ENCODE data around the gene STOML2.

STOML2 gene

GRCh38 chr9:35073279-35073612 is 29.7 kb downstream of the STOML2 start:
- peak overlapping the region; percentile 15 for H3K27ac ChIP-seq (ENCODE audit: low read depth, low read length)
- H3K36me3 ChIP-seq (ENCODE audit: control insufficient read depth in 5 of 5, insufficient read depth in 5 of 5, low read length in 5 of 5): peaks cover 0 to 29% (median 4%) of the 10 kb centered on the region in 5 donors
- H3K4me3 ChIP-seq (ENCODE audit: low read depth in 1 of 5, low read length in 5 of 5): peak overlapping the region; percentile 20 to 85 (median 59)
- no peaks in the 10 kb centered on the region for H3K9me3 ChIP-seq (ENCODE audit: control insufficient read depth in 5 of 5, low read length in 5 of 5)
- no peaks in the 10 kb centered on the region for H3K27me3 ChIP-seq (ENCODE audit: control insufficient read depth in 5 of 5, insufficient read depth in 4 of 5, low read length in 5 of 5)
- H3K9ac ChIP-seq (ENCODE audit: low read length in 5 of 5): no peak overlapping the region
- peaks cover 9 to 42% (median 39%) of the 10 kb centered on the region in 5 donors for H3K4me1 ChIP-seq (ENCODE audit: control insufficient read depth in 5 of 5, insufficient read depth in 5 of 5, low read length in 5 of 5)

- H3K9ac ChIP-seq (ENCODE audit: low read length in 5 of 5): peak within 1 kb of the TSS; percentile 82 to 99 (median 99)
- H3K36me3 ChIP-seq (ENCODE audit: control insufficient read depth in 5 of 5, insufficient read depth in 5 of 5, low read length in 5 of 5): peaks cover 3 to 35% (median 10%) of the 10 kb centered on the region in 5 donors
- H3K27me3 ChIP-seq (ENCODE audit: control insufficient read depth in 5 of 5, insufficient read depth in 4 of 5, low read length in 5 of 5): no peaks in the 10 kb centered on the region
- H3K27ac ChIP-seq (ENCODE audit: low read depth, low read length): peak within 1 kb of the TSS; percentile 100
- no peaks in the 10 kb centered on the region for H3K9me3 ChIP-seq (ENCODE audit: control insufficient read depth in 5 of 5, low read length in 5 of 5)
- H3K4me1 ChIP-seq (ENCODE audit: control insufficient read depth in 5 of 5, insufficient read depth in 5 of 5, low read length in 5 of 5): peaks cover 9 to 46% (median 44%) of the 10 kb centered on the region in 5 donors
- H3K4me3 ChIP-seq (ENCODE audit: low read depth in 1 of 5, low read length in 5 of 5): peak within 1 kb of the TSS; percentile 83 to 92 (median 87)
These were observed 30.3 kb downstream of the STOML2 start, which contains the start of gene VCP for GRCh38 chr9:35072461-35073278. VCP (minus strand) TSS chr9:35072625; CDS start chr9:35072353, 272 bp downstream.

GRCh38 chr9:35071814-35072460 is 31.0 kb downstream of the STOML2 start:
- Histone ChIP-seq H3K27me3 (ENCODE audit: control insufficient read depth in 5 of 5, insufficient read depth in 4 of 5, low read length in 5 of 5) (no peaks in the 10 kb centered on the region), H3K9ac (ENCODE audit: low read length in 5 of 5) (peak overlapping the region; percentile 82 to 99 (median 99)), H3K4me3 (ENCODE audit: low read depth in 1 of 5, low read length in 5 of 5) (peak overlapping the region in 4 of 5 donors; percentile 85 to 92 (median 88)), H3K9me3 (ENCODE audit: control insufficient read depth in 5 of 5, low read length in 5 of 5) (no peaks in the 10 kb centered on the region), H3K27ac (ENCODE audit: low read depth, low read length) (peak overlapping the region; percentile 100), H3K4me1 (ENCODE audit: control insufficient read depth in 5 of 5, insufficient read depth in 5 of 5, low read length in 5 of 5) (peaks cover 9 to 51% (median 50%) of the 10 kb centered on the region in 5 donors), H3K36me3 (ENCODE audit: control insufficient read depth in 5 of 5, insufficient read depth in 5 of 5, low read length in 5 of 5) (peaks cover 6 to 39% (median 17%) of the 10 kb centered on the region in 5 donors)

- Histone ChIP-seq H3K27me3 (ENCODE audit: control insufficient read depth in 5 of 5, insufficient read depth in 4 of 5, low read length in 5 of 5) (no peaks in the 10 kb centered on the region), H3K9me3 (ENCODE audit: control insufficient read depth in 5 of 5, low read length in 5 of 5) (no peaks in the 10 kb centered on the region), H3K9ac (ENCODE audit: low read length in 5 of 5) (peak overlapping the region; percentile 82 to 99 (median 99)), H3K36me3 (ENCODE audit: control insufficient read depth in 5 of 5, insufficient read depth in 5 of 5, low read length in 5 of 5) (peaks cover 8 to 39% (median 24%) of the 10 kb centered on the region in 5 donors), H3K4me3 (ENCODE audit: low read depth in 1 of 5, low read length in 5 of 5) (peak overlapping the region; percentile 83 to 92 (median 87)), H3K4me1 (ENCODE audit: control insufficient read depth in 5 of 5, insufficient read depth in 5 of 5, low read length in 5 of 5) (peaks cover 9 to 51% (median 50%) of the 10 kb centered on the region in 5 donors), H3K27ac (ENCODE audit: low read depth, low read length) (peak overlapping the region; percentile 100)
These were observed 31.8 kb downstream of the STOML2 start for GRCh38 chr9:35070823-35071813.

- Histone ChIP-seq H3K9me3 (ENCODE audit: control insufficient read depth in 5 of 5, low read length in 5 of 5) (no peaks in the 10 kb centered on the region), H3K27me3 (ENCODE audit: control insufficient read depth in 5 of 5, insufficient read depth in 4 of 5, low read length in 5 of 5) (no peaks in the 10 kb centered on the region), H3K27ac (ENCODE audit: low read depth, low read length) (peak overlapping the region; percentile 32), H3K4me1 (ENCODE audit: control insufficient read depth in 5 of 5, insufficient read depth in 5 of 5, low read length in 5 of 5) (peaks cover 9 to 51% (median 50%) of the 10 kb centered on the region in 5 donors), H3K9ac (ENCODE audit: low read length in 5 of 5) (peak overlapping the region in 2 of 5 donors; percentile 4 to 41), H3K4me3 (ENCODE audit: low read depth in 1 of 5, low read length in 5 of 5) (peak overlapping the region in 2 of 5 donors; percentile 8 to 39), H3K36me3 (ENCODE audit: control insufficient read depth in 5 of 5, insufficient read depth in 5 of 5, low read length in 5 of 5) (peaks cover 16 to 43% (median 43%) of the 10 kb centered on the region in 5 donors)
These were observed 33.9 kb downstream of the STOML2 start for GRCh38 chr9:35069020-35069419.

- Histone ChIP-seq H3K9me3 (ENCODE audit: control insufficient read depth in 5 of 5, low read length in 5 of 5) (no peaks in the 10 kb centered on the region), H3K9ac (ENCODE audit: low read length in 5 of 5) (no peak overlapping the region), H3K4me3 (ENCODE audit: low read depth in 1 of 5, low read length in 5 of 5) (no peak overlapping the region), H3K36me3 (ENCODE audit: control insufficient read depth in 5 of 5, insufficient read depth in 5 of 5, low read length in 5 of 5) (peaks cover 35 to 63% (median 62%) of the 10 kb centered on the region in 5 donors), H3K27ac (ENCODE audit: low read depth, low read length) (no peak overlapping the region), H3K27me3 (ENCODE audit: control insufficient read depth in 5 of 5, insufficient read depth in 4 of 5, low read length in 5 of 5) (no peaks in the 10 kb centered on the region), H3K4me1 (ENCODE audit: control insufficient read depth in 5 of 5, insufficient read depth in 5 of 5, low read length in 5 of 5) (peaks cover 9 to 45% (median 44%) of the 10 kb centered on the region in 5 donors)
These were observed 35.9 kb downstream of the STOML2 start for GRCh38 chr9:35067056-35067455.

GRCh38 chr9:35060548-35061207 is 42.3 kb downstream of the STOML2 start:
- H3K9me3 ChIP-seq (ENCODE audit: control insufficient read depth in 5 of 5, low read length in 5 of 5): no peaks in the 10 kb centered on the region

GRCh38 chr9:35059438-35059837 is 43.5 kb downstream of the STOML2 start:
- H3K4me3 ChIP-seq (ENCODE audit: low read depth in 1 of 5, low read length in 5 of 5): no peak overlapping the region
- H3K9ac ChIP-seq (ENCODE audit: low read length in 5 of 5): no peak overlapping the region
- H3K36me3 ChIP-seq (ENCODE audit: control insufficient read depth in 5 of 5, insufficient read depth in 5 of 5, low read length in 5 of 5): peaks cover 62 to 99% (median 94%) of the 10 kb centered on the region in 5 donors
- no peaks in the 10 kb centered on the region for H3K9me3 ChIP-seq (ENCODE audit: control insufficient read depth in 5 of 5, low read length in 5 of 5)
- H3K27me3 ChIP-seq (ENCODE audit: control insufficient read depth in 5 of 5, insufficient read depth in 4 of 5, low read length in 5 of 5): no peaks in the 10 kb centered on the region
- no peaks in the 10 kb centered on the region for H3K4me1 ChIP-seq (ENCODE audit: control insufficient read depth in 5 of 5, insufficient read depth in 5 of 5, low read length in 5 of 5)
- H3K27ac ChIP-seq (ENCODE audit: low read depth, low read length): no peak overlapping the region

More at GRCh38 chr9:35060548-35061207, 42.3 kb downstream of the STOML2 start:
- H3K4me1 ChIP-seq (ENCODE audit: control insufficient read depth in 5 of 5, insufficient read depth in 5 of 5, low read length in 5 of 5): no peaks in the 10 kb centered on the region
- H3K36me3 ChIP-seq (ENCODE audit: control insufficient read depth in 5 of 5, insufficient read depth in 5 of 5, low read length in 5 of 5): peaks cover 62 to 100% (median 98%) of the 10 kb centered on the region in 5 donors
- H3K27me3 ChIP-seq (ENCODE audit: control insufficient read depth in 5 of 5, insufficient read depth in 4 of 5, low read length in 5 of 5): no peaks in the 10 kb centered on the region
- no peak overlapping the region for H3K9ac ChIP-seq (ENCODE audit: low read length in 5 of 5)
- H3K4me3 ChIP-seq (ENCODE audit: low read depth in 1 of 5, low read length in 5 of 5): no peak overlapping the region
- H3K27ac ChIP-seq (ENCODE audit: low read depth, low read length): no peak overlapping the region

GRCh38 chr9:35057271-35057620 is 45.7 kb downstream of the STOML2 start:
- no peak overlapping the region for H3K4me3 ChIP-seq (ENCODE audit: low read depth in 1 of 5, low read length in 5 of 5)
- peaks cover 44 to 94% (median 81%) of the 10 kb centered on the region in 5 donors for H3K36me3 ChIP-seq (ENCODE audit: control insufficient read depth in 5 of 5, insufficient read depth in 5 of 5, low read length in 5 of 5)
- H3K27me3 ChIP-seq (ENCODE audit: control insufficient read depth in 5 of 5, insufficient read depth in 4 of 5, low read length in 5 of 5): no peaks in the 10 kb centered on the region
- no peak overlapping the region for H3K27ac ChIP-seq (ENCODE audit: low read depth, low read length)
- no peak overlapping the region for H3K9ac ChIP-seq (ENCODE audit: low read length in 5 of 5)
- no peaks in the 10 kb centered on the region for H3K4me1 ChIP-seq (ENCODE audit: control insufficient read depth in 5 of 5, insufficient read depth in 5 of 5, low read length in 5 of 5)
- no peaks in the 10 kb centered on the region for H3K9me3 ChIP-seq (ENCODE audit: control insufficient read depth in 5 of 5, low read length in 5 of 5)

Measured in subcutaneous abdominal adipose tissue (tissue), 5 donors.